Esophagus (tissue), 2 donors: ENCODE measurements around the gene LAYN. TPM values are rescaled to one million over a fixed set of nuclear protein-coding genes. Genes with fewer than 3 reads are reported as not detected.

Source experiments
- H3K27ac ChIP-seq, 2 donors: one replicate each; pipeline ENCODE4 v1.5.1; 2013; ENCODE audit warnings: low read depth in 2 of 2, mild to moderate bottlenecking in 2 of 2, inconsistent platforms in 1 of 2, low read length in 1 of 2, moderate library complexity in 1 of 2
- H3K27me3 ChIP-seq, 2 donors: one replicate each; pipeline ENCODE4 v1.6.1; 2013; ENCODE audit warnings: low read length in 2 of 2, control low read depth in 1 of 2, mild to moderate bottlenecking in 1 of 2; ENCODE audit not compliant: insufficient read depth in 2 of 2, control insufficient read depth in 1 of 2
- H3K36me3 ChIP-seq, 2 donors: one replicate each; pipeline ENCODE4 v1.6.1; 2013; ENCODE audit warnings: low read length in 1 of 2; ENCODE audit not compliant: control insufficient read depth in 2 of 2, insufficient read depth in 2 of 2
- H3K4me1 ChIP-seq, 2 donors: one replicate each; pipeline ENCODE4 v1.6.1; 2013; ENCODE audit warnings: low read length in 1 of 2; ENCODE audit not compliant: control insufficient read depth in 2 of 2, insufficient read depth in 2 of 2
- H3K4me3 ChIP-seq, 2 donors: one replicate each; pipeline ENCODE4 v1.5.1; 2013; ENCODE audit warnings: low read length in 2 of 2, mild to moderate bottlenecking in 2 of 2, low read depth in 1 of 2, moderate library complexity in 1 of 2
- H3K9me3 ChIP-seq, 2 donors: one replicate each; pipeline ENCODE4 v1.6.1; 2013; ENCODE audit warnings: mild to moderate bottlenecking in 2 of 2, low read depth in 1 of 2, low read length in 1 of 2, moderate library complexity in 1 of 2; ENCODE audit not compliant: control insufficient read depth in 2 of 2, insufficient read depth in 1 of 2
- WGBS, 2 donors: extraction: QIAGEN DNeasy Blood & Tissue Kit; methylation state at CpG; one replicate each; pipeline ENCODE4 v1.1.7; 2013; 5-methylcytosine and 5-hydroxymethylcytosine counted together
- polyA plus RNA-seq, 2 donors: library from polyadenylated mRNA; stranded (reverse); fragments of 200-250 nt; gene quantifications; one replicate each; pipeline ENCODE4 v1.2.3, GENCODE V29; 2013
- donor health status: healthy with polysubstance abuse.
- donor health status: Bipolar disorder and iron deficiency.

Gene LAYN
- polyA plus RNA-seq, 2 donors = 1.4 to 2.9 TPM

DNA sequence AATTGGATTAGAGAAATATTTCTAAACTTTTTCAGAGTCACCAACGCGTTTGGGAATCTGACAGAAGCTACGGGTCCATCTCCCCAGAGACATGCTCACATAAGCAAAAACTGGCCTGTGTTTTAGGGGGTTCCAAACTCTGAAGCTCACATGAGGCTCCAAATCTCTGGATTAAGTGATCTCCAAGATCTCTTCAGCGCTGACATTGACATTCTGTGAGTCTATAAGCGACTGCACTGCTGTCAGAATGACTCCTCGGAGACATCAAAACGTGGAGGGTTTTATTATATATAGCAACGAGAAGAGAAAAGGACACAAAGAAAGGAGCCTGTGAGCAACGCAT lies 61.1 kb downstream of the LAYN start:
- Histone ChIP-seq H3K9me3 (no peaks in the 10 kb centered on the region), H3K36me3 (no peaks in the 10 kb centered on the region), H3K4me1 (no peaks in the 10 kb centered on the region), H3K27me3 (no peaks in the 10 kb centered on the region), H3K27ac (peak overlapping the region; percentile 93 to 95), H3K4me3 (peak overlapping the region; percentile 58 to 90)
- WGBS, 2 donors = 13 to 18% methylated on average over 9 of the region's 9 CpGs

DNA sequence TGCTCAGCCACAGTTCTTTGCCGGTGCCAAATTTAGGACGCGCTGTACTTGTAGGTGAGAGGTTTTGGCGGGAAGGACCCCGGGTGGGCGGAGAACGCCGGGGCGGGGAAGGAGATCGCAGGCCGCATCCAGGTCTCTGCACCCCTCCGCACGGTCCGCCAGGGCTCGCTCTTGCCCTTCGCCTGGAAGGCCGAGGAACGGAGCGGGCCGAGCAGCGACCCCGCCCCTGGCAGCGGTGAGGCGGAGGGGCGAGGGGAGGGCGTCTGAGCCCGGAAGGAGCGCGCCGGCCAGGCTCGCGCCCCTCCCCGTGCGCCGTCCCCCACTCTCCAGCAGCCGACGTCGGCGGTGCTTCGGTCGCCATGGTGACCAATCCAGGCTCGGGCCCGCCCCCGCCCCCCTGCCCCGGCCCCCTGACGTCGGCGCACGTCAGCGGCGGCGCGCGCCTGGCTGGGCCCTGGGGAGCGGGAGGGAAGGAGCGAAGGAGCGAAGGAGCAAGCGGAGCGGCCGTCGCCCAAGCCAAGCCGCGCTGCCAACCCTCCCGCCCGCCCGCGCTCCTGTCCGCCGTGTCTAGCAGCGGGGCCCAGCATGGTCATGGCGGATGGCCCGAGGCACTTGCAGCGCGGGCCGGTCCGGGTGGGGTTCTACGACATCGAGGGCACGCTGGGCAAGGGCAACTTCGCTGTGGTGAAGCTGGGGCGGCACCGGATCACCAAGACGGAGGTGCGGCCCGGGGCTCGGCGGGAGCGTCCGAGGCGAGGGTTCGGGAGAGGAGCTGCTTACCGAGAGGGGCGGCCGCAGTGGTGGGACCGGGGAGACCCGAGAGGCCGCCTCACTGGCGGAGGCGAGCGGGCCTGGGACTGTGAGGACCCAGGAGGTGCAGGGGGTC lies 61.7 kb downstream of the LAYN start, which contains the start of gene SIK2:
SIK2 (plus strand) TSS at position 471 of the 886 bp plus-strand sequence; CDS start at position 586, 115 bp downstream.
- peak within 1 kb of the TSS; percentile 93 to 95 for H3K27ac ChIP-seq
- WGBS, 2 donors = 0 to 1% methylated on average over 77 to 100 of the region's 100 CpGs

DNA sequence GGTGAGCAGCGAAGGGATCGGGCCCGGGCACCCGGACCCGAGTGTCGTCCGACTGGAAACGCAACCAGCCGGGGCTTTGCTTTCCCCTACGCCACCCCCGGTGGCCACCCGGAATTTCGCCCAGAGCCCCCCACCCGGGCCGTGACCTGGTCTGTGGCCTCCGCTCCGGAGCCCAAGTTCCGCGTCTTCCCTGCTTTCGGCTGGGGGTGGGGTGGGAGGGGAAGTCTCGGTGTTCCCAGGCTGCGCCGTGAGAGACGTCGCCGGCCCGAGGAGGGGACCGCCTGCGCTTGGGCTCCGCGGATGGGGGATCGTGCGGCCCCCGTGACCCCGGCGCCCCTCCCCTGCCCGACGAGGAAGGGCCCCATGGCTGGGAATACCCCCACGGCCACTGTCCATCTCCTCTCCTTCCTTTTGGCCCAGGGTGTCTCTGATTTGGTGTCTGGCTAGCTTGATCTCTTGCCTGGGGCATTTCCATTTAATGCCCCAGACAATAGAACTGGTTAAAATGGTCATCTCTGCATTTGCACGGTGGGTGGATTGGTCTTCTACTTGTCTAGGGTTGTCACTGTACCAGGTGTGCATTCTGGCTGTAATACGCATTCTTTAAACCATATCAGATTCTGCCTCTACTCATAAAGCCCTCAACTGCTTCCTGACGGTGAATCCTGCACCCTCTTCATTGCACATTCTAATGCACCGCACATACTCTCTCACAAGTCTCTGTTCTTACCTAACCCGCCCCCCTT lies 62.5 kb downstream of the LAYN start:
- Histone ChIP-seq H3K27me3 (no peaks in the 10 kb centered on the region), H3K9me3 (no peaks in the 10 kb centered on the region), H3K27ac (peak overlapping the region; percentile 93 to 95), H3K4me1 (no peaks in the 10 kb centered on the region), H3K4me3 (peak overlapping the region; percentile 90 to 93), H3K36me3 (no peaks in the 10 kb centered on the region)
- 1% methylated on average over 32 to 44 of the region's 44 CpGs for WGBS, 2 donors

More for the DNA sequence above, 61.7 kb downstream of the LAYN start, which contains the start of gene SIK2:
- Histone ChIP-seq H3K4me1 (no peaks in the 10 kb centered on the region), H3K9me3 (no peaks in the 10 kb centered on the region), H3K27me3 (no peaks in the 10 kb centered on the region), H3K36me3 (no peaks in the 10 kb centered on the region), H3K4me3 (peak within 1 kb of the TSS; percentile 90 to 93)

DNA sequence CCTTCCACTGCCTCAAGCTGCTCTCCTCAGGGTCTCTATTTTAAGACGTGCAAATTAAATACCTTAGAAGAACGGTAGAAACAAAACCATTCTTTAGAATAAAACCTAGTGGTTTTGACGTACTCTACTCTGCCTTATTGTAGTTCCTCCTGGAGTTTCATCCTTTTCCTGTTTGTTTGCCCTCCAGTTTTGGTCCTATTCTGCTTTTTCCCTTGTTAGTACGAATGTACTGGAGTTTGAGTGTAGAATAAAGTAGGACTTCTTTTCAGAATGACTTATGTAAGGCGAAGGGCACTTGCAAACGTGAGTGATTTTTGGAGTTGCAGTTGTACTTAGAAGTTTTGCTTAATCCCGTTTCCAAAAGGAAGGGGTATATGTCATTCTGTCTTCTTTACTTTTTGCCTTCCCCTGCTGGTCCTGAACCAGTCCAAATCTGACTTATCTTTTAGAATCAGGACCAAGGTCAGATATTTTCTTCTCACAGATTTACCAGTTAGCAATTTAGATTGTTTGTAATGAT lies 63.2 kb downstream of the LAYN start:
- Histone ChIP-seq H3K27ac (peak overlapping the region; percentile 40 to 93), H3K36me3 (no peaks in the 10 kb centered on the region), H3K27me3 (no peaks in the 10 kb centered on the region), H3K4me3 (peak overlapping the region; percentile 90 to 93), H3K4me1 (no peaks in the 10 kb centered on the region), H3K9me3 (no peaks in the 10 kb centered on the region)
- WGBS, 2 donors = 8 to 9% methylated on average over 7 of the region's 7 CpGs

DNA sequence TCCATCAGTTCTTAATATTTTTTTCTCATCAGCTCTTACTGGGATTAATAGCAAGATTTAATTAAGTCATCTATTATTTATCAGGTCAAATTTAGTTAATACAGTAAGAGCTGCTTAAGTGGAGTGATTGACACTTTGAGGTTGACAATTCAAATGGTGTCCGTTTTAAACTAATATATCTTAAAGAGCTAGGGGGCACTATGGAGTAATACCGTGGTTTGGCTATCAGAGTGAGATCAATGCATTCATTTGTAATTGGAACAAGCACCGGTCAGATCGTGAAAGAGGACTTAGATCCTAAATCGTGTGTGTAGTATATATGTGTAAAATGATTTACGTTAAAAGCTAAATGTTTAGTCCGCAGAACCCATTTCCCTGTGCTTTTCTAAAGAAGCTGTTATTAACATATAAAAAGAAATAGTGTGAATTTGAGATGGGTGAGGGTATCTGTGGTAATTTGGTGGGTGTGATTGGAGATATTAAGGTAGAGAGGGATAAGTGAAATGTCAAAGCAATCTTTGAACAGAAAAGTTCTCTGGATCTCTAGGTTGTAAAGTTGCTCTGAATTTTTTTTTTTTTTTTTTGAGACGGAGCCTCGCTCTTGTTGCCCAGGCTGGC lies 64.0 kb downstream of the LAYN start:
- no peaks in the 10 kb centered on the region for H3K27me3 ChIP-seq
- H3K27ac ChIP-seq = no peak overlapping the region
- WGBS, 2 donors = 24 to 41% methylated on average over 9 of the region's 9 CpGs
- H3K4me3 ChIP-seq = peak overlapping the region in 1 of 2 donors; percentile 22
- H3K36me3 ChIP-seq = no peaks in the 10 kb centered on the region
- H3K9me3 ChIP-seq = no peaks in the 10 kb centered on the region
- H3K4me1 ChIP-seq = no peaks in the 10 kb centered on the region

DNA sequence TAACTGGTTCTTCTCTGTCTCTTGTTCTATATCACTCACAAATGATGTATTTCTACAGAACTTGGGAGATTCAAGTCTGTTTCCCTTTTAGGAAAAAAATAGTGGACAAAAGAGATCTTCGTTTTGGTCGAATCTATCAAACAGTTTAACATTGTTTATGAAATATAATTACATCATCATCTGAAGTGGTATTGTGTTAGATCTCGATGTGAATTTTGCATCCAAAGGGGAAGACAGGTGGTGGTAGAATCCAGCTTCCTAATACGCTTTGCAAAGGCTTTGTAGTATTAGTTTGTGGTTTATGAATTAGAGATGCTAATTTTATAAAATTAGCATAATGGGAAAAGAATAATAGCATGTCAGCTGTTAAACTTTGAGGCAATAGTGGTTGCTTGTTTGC lies 65.2 kb downstream of the LAYN start:
- Histone ChIP-seq H3K27ac (no peak overlapping the region), H3K4me3 (no peak overlapping the region)
- 44 to 48% methylated on average over 4 of the region's 4 CpGs for WGBS, 2 donors

DNA sequence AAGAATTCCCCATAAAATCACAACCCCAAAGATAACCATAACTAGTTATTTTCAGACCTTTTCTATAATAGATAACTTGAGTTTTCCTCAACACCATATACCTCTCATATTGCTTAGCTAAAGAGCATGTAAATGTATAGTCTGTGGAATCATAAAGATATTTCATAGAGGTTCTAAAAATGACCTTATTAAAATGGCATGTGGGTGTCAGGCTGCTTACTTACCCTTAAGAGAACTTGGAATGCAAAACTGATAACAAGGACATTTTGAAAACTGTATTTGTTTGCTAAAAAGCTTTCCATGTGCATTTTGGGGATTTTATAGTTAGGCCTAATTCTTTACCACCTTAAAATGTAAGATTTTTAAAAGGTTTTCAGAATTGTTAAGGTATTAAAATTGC lies 66.5 kb downstream of the LAYN start:
- no peaks in the 10 kb centered on the region for H3K27me3 ChIP-seq
- no peak overlapping the region for H3K4me3 ChIP-seq
- no peak overlapping the region for H3K27ac ChIP-seq
- H3K4me1 ChIP-seq = no peaks in the 10 kb centered on the region
- H3K36me3 ChIP-seq = no peaks in the 10 kb centered on the region
- H3K9me3 ChIP-seq = no peaks in the 10 kb centered on the region

More for the DNA sequence above, 65.2 kb downstream of the LAYN start:
- Histone ChIP-seq H3K27me3 (no peaks in the 10 kb centered on the region), H3K36me3 (no peaks in the 10 kb centered on the region), H3K9me3 (no peaks in the 10 kb centered on the region), H3K4me1 (no peaks in the 10 kb centered on the region)

DNA sequence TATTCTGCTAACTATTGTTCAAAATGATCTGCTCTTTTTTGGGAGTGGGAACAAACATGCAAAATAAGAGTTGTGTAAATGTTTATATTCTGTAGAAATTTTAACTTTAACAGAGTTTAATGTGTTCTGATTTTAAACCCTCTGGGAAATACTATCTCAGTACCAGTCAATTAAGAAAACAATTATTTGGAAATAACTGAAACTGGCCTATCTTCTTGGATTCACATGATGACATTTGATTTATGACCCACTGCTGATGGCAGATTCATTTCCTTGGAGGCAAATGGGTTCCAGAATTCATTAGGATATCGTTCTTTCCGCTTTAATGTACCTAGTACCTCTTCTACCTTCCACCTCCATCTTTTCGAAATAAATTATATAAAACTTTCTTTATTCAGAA lies 67.2 kb downstream of the LAYN start:
- Histone ChIP-seq H3K4me3 (no peak overlapping the region), H3K4me1 (no peaks in the 10 kb centered on the region), H3K9me3 (no peaks in the 10 kb centered on the region), H3K27ac (no peak overlapping the region), H3K27me3 (no peaks in the 10 kb centered on the region), H3K36me3 (no peaks in the 10 kb centered on the region)
- 86 to 93% methylated on average over 3 of the region's 3 CpGs for WGBS, 2 donors
